Measurements from ENCODE around the gene AK3. TPM values are rescaled to one million over a fixed set of nuclear protein-coding genes. Genes with fewer than 3 reads are reported as not detected.
A peak's percentile ranks its signal among the peaks of the same experiment; 100 is the strongest.

Gene AK3
- total and polyA plus RNA-seq, 10 of the 15 experiments (the other 5 are each of a cell fraction or from before 2014, with no cell fraction given): 14.2 to 86.6 (median 43.9) TPM

DNA sequence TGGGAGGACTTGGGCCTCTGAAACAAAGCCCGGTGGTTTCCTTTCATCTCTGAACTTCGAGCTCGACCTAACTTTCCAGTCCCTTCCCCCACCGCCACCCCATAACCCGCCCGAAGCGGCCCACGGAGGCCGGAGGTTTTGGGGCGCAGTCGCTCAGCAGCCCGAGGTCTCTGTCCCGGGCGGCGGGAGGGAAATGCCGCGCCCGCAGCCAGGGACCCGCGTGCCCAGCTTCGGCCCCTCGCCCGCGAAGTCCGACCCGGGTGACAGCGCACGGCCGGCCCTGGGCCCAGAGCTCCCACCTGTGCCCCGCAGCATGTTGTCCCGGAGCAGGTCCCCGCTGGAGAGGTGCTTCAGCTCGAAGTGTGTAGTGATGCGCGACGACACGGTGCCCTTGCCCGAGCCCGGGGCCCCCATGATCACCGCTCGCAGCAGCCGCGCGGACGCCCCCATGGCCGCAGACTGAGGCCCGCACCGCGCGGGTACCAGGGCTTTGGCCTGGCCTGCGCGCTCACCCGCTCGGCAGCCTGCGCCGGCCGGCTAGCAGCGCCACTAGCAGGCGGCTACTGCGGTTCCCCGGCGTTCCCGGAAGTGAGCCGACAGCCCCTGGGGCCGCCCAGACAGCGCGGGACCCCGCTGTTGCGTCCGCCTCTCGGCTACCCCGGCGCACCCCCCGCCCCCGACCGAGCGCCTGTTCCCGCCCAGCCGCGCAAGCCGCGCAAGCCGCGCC lies at the start of gene AK3 (continued):
- TF ChIP-seq EGR1 (IDR thresholded peaks at IDR 0.05; ENCODE audit: borderline replicate concordance in 1 of 2, low read depth in 2 of 2, low read length in 2 of 2): peak in 1 of 2 experiments; percentile 45; a peak in 1 of 3 replicates
- TF ChIP-seq, protein P1, sequence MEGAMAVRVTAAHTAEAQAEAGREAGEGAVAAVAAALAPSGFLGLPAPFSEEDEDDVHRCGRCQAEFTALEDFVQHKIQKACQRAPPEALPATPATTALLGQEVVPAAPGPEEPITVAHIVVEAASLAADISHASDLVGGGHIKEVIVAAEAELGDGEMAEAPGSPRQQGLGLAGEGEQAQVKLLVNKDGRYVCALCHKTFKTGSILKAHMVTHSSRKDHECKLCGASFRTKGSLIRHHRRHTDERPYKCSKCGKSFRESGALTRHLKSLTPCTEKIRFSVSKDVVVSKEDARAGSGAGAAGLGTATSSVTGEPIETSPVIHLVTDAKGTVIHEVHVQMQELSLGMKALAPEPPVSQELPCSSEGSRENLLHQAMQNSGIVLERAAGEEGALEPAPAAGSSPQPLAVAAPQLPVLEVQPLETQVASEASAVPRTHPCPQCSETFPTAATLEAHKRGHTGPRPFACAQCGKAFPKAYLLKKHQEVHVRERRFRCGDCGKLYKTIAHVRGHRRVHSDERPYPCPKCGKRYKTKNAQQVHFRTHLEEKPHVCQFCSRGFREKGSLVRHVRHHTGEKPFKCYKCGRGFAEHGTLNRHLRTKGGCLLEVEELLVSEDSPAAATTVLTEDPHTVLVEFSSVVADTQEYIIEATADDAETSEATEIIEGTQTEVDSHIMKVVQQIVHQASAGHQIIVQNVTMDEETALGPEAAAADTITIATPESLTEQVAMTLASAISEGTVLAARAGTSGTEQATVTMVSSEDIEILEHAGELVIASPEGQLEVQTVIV (IDR thresholded peaks at IDR 0.05; ENCODE audit: borderline replicate concordance, partially characterized antibody): peak; percentile 30
- TF ChIP-seq ETV6 (conservative IDR thresholded peaks at IDR 0.05 in 1 of 2, IDR thresholded peaks at IDR 0.05 in 1 of 2; ENCODE audit: borderline replicate concordance in 1 of 2, low read depth in 1 of 2): no peak
- TF ChIP-seq CREM (IDR thresholded peaks at IDR 0.05; ENCODE audit: low read depth): no peak
- peak; percentile 34; the same call in 1 of the 2 replicates for TF ChIP-seq RAD21 (IDR thresholded peaks at IDR 0.05; ENCODE audit: insufficient read depth, low read depth, low read length)
- peak; percentile 32 for TF ChIP-seq MYC (IDR thresholded peaks at IDR 0.05; ENCODE audit: insufficient read depth, insufficient read length, insufficient replicate concordance, low read length, severe bottlenecking)
- TF ChIP-seq, protein P2, sequence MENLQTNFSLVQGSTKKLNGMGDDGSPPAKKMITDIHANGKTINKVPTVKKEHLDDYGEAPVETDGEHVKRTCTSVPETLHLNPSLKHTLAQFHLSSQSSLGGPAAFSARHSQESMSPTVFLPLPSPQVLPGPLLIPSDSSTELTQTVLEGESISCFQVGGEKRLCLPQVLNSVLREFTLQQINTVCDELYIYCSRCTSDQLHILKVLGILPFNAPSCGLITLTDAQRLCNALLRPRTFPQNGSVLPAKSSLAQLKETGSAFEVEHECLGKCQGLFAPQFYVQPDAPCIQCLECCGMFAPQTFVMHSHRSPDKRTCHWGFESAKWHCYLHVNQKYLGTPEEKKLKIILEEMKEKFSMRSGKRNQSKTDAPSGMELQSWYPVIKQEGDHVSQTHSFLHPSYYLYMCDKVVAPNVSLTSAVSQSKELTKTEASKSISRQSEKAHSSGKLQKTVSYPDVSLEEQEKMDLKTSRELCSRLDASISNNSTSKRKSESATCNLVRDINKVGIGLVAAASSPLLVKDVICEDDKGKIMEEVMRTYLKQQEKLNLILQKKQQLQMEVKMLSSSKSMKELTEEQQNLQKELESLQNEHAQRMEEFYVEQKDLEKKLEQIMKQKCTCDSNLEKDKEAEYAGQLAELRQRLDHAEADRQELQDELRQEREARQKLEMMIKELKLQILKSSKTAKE (IDR thresholded peaks at IDR 0.05; ENCODE audit: low read depth, poor library complexity, severe bottlenecking): no peak
- no peak for TF ChIP-seq SUPT20H (IDR thresholded peaks at IDR 0.05; ENCODE audit: borderline replicate concordance, control insufficient read depth, low read depth, low read length)
- no peak for TF ChIP-seq NFYA (IDR thresholded peaks at IDR 0.05; ENCODE audit: borderline replicate concordance, low read depth, low read length)
- no peak; the same call in 1 of the 2 replicates for TF ChIP-seq NRF1 (conservative IDR thresholded peaks at IDR 0.05; ENCODE audit: low read depth, low read length)
- no peak for TF ChIP-seq CHD2 (IDR thresholded peaks at IDR 0.05; ENCODE audit: borderline replicate concordance, low read depth, low read length)
- peak; percentile 78; the same call in 1 of the 2 replicates for TF ChIP-seq PAX5 (IDR thresholded peaks at IDR 0.05; ENCODE audit: borderline replicate concordance, low read depth, low read length)
- no peak for TF ChIP-seq SIN3A (IDR thresholded peaks at IDR 0.05; ENCODE audit: low read depth, low read length)
- no peak for TF ChIP-seq YBX1 (IDR thresholded peaks at IDR 0.05)
- peak; percentile 16; the same call in 1 of the 2 replicates for TF ChIP-seq RFX5 (IDR thresholded peaks at IDR 0.05; ENCODE audit: low read depth, low read length)
- no peak for TF ChIP-seq ZNF24 (IDR thresholded peaks at IDR 0.05)
- TF ChIP-seq SPI1 (IDR thresholded peaks at IDR 0.05; ENCODE audit: borderline replicate concordance, insufficient read depth, low read depth, low read length): no peak
- peak; percentile 62; the same call in 1 of the 2 replicates for TF ChIP-seq MXI1 (IDR thresholded peaks at IDR 0.05; ENCODE audit: low read depth, low read length)
- peak; percentile 40; the same call in 1 of the 2 replicates for TF ChIP-seq CBFB (IDR thresholded peaks at IDR 0.05; ENCODE audit: low read depth)
- TF ChIP-seq POLR2A (IDR thresholded peaks at IDR 0.05; ENCODE audit: low read depth, low read length): peak; percentile 92
- TF ChIP-seq, protein P3, sequence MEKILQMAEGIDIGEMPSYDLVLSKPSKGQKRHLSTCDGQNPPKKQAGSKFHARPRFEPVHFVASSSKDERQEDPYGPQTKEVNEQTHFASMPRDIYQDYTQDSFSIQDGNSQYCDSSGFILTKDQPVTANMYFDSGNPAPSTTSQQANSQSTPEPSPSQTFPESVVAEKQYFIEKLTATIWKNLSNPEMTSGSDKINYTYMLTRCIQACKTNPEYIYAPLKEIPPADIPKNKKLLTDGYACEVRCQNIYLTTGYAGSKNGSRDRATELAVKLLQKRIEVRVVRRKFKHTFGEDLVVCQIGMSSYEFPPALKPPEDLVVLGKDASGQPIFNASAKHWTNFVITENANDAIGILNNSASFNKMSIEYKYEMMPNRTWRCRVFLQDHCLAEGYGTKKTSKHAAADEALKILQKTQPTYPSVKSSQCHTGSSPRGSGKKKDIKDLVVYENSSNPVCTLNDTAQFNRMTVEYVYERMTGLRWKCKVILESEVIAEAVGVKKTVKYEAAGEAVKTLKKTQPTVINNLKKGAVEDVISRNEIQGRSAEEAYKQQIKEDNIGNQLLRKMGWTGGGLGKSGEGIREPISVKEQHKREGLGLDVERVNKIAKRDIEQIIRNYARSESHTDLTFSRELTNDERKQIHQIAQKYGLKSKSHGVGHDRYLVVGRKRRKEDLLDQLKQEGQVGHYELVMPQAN (conservative IDR thresholded peaks at IDR 0.05): peak; percentile 92
- peak; percentile 68; the same call in 2 of the 3 replicates for TF ChIP-seq POU2F2 (IDR thresholded peaks at IDR 0.05; ENCODE audit: borderline replicate concordance, low read depth, low read length)
- TF ChIP-seq ZSCAN29 (IDR thresholded peaks at IDR 0.05): no peak
